Measurements from ENCODE around the gene ARX.

The ARX gene

GRCh38 chrX:25015486-25016360, at the start of gene ARX:
Gene ARX (minus strand): TSS chrX:25015965. CDS start chrX:25015737, 228 bp downstream.
- DNase-seq (ENCODE audit: low read depth in 4 of 4, low spot score in 1 of 4) = no peak

GRCh38 chrX:25059273-25059672, 43.5 kb upstream of the ARX start:
- DNase-seq (ENCODE audit: low read depth in 4 of 4, low spot score in 1 of 4) = no peak

- no peak for DNase-seq (ENCODE audit: low read depth in 4 of 4, low spot score in 1 of 4)
Measured at GRCh38 chrX:25052798-25053534, 37.2 kb upstream of the ARX start.

GRCh38 chrX:25049971-25050370, 34.2 kb upstream of the ARX start:
- DNase-seq (ENCODE audit: low read depth in 4 of 4, low spot score in 1 of 4) = no peak

- no peak for DNase-seq (ENCODE audit: low read depth in 4 of 4, low spot score in 1 of 4)
Measured at GRCh38 chrX:25049357-25049756, 33.6 kb upstream of the ARX start.

GRCh38 chrX:25048178-25048577, 32.4 kb upstream of the ARX start:
- no peak for DNase-seq (ENCODE audit: low read depth in 4 of 4, low spot score in 1 of 4)

- DNase-seq (ENCODE audit: low read depth in 4 of 4, low spot score in 1 of 4) = no peak
Measured at GRCh38 chrX:25043192-25043591, 27.4 kb upstream of the ARX start.

- no peak for DNase-seq (ENCODE audit: low read depth in 4 of 4, low spot score in 1 of 4)
Measured at GRCh38 chrX:25039036-25039435, 23.3 kb upstream of the ARX start.

- DNase-seq (ENCODE audit: low read depth in 4 of 4, low spot score in 1 of 4) = no peak
Measured at GRCh38 chrX:25034889-25035288, 19.1 kb upstream of the ARX start.

- DNase-seq (ENCODE audit: low read depth in 4 of 4, low spot score in 1 of 4) = no peak
Measured at GRCh38 chrX:25029288-25029825, 13.6 kb upstream of the ARX start.

GRCh38 chrX:25028726-25029125, 13.0 kb upstream of the ARX start:
- DNase-seq (ENCODE audit: low read depth in 4 of 4, low spot score in 1 of 4) = no peak

GRCh38 chrX:25026576-25026975, 10.8 kb upstream of the ARX start:
- DNase-seq (ENCODE audit: low read depth in 4 of 4, low spot score in 1 of 4) = no peak

GRCh38 chrX:25025615-25026014, 9.8 kb upstream of the ARX start:
- DNase-seq (ENCODE audit: low read depth in 4 of 4, low spot score in 1 of 4) = no peak

- no peak for DNase-seq (ENCODE audit: low read depth in 4 of 4, low spot score in 1 of 4)
Measured at GRCh38 chrX:25023908-25024307, 8.1 kb upstream of the ARX start.

GRCh38 chrX:25022499-25023325, 6.9 kb upstream of the ARX start:
- DNase-seq (ENCODE audit: low read depth in 4 of 4, low spot score in 1 of 4) = no peak

GRCh38 chrX:25020905-25021449, 5.2 kb upstream of the ARX start:
- DNase-seq (ENCODE audit: low read depth in 4 of 4, low spot score in 1 of 4) = no peak

- no peak for DNase-seq (ENCODE audit: low read depth in 4 of 4, low spot score in 1 of 4)
Measured at GRCh38 chrX:25020391-25020904, 4.7 kb upstream of the ARX start.

GRCh38 chrX:25019707-25020390, 4.1 kb upstream of the ARX start:
- DNase-seq (ENCODE audit: low read depth in 4 of 4, low spot score in 1 of 4) = no peak

GRCh38 chrX:25018682-25019081, 2.9 kb upstream of the ARX start:
- no peak for DNase-seq (ENCODE audit: low read depth in 4 of 4, low spot score in 1 of 4)

- no peak for DNase-seq (ENCODE audit: low read depth in 4 of 4, low spot score in 1 of 4)
Measured at GRCh38 chrX:25017667-25018247, 2.0 kb upstream of the ARX start.
